Liver (tissue), 9 donors: Measurements from ENCODE around the gene BARHL1. TPM values are rescaled to one million over a fixed set of nuclear protein-coding genes. Genes with fewer than 3 reads are reported as not detected.

ENCODE experiments used
- DNase-seq: peaks from one replicate; pipeline ENCODE4 v3.0.0-alpha.2; 2017; ENCODE audit warnings: low spot score
- H3K27ac ChIP-seq, 2 donors: one replicate each; pipeline ENCODE4 v1.7.0; 2013; ENCODE audit warnings: inconsistent platforms in 2 of 2, low read length in 2 of 2, control low read depth in 1 of 2, low read depth in 1 of 2, mild to moderate bottlenecking in 1 of 2
- H3K27me3 ChIP-seq, 4 donors: one replicate each; pipeline versions ENCODE4 v1.6.1 to v1.7.0; 2013; ENCODE audit warnings: low read length in 3 of 4, inconsistent platforms in 1 of 4, mild to moderate bottlenecking in 1 of 4, moderate library complexity in 1 of 4; ENCODE audit not compliant: control insufficient read depth in 4 of 4, insufficient read depth in 4 of 4
- H3K36me3 ChIP-seq, 4 donors: one replicate each; pipeline versions ENCODE4 v1.6.1 to v1.7.0; 2013; ENCODE audit warnings: low read length in 3 of 4, mild to moderate bottlenecking in 3 of 4, low read depth in 1 of 4, moderate library complexity in 1 of 4; ENCODE audit not compliant: control insufficient read depth in 4 of 4, insufficient read depth in 3 of 4
- H3K4me1 ChIP-seq, 4 donors: one replicate each; pipeline versions ENCODE4 v1.6.1 to v1.7.0; 2013; ENCODE audit warnings: low read length in 3 of 4, mild to moderate bottlenecking in 3 of 4, moderate library complexity in 1 of 4; ENCODE audit not compliant: control insufficient read depth in 4 of 4, insufficient read depth in 4 of 4
- H3K4me3 ChIP-seq, 3 donors: one replicate each; pipeline versions ENCODE4 v1.6.1 to v1.7.0; 2013; ENCODE audit warnings: low read length in 3 of 3, control low read depth in 1 of 3, low read depth in 1 of 3, mild to moderate bottlenecking in 1 of 3
- H3K9ac ChIP-seq, 2 donors: one replicate each; pipeline ENCODE4 v1.7.0; 2013; ENCODE audit warnings: low read length in 2 of 2, mild to moderate bottlenecking in 2 of 2, moderate library complexity in 2 of 2, control low read depth in 1 of 2, low read depth in 1 of 2
- H3K9me3 ChIP-seq, 4 donors: one replicate each; pipeline versions ENCODE4 v1.6.1 to v1.7.0; 2013; ENCODE audit warnings: low read length in 3 of 4; ENCODE audit not compliant: control insufficient read depth in 4 of 4
- ATF3 ChIP-seq: IDR thresholded peaks from 2 replicates; pipeline ENCODE4 v1.6.1; 2016; ENCODE audit warnings: antibody characterized with exemption
- CTCF ChIP-seq: fragments of 150-350 bp; IDR thresholded peaks from 2 replicates; pipeline ENCODE4 v1.5.1; 2017; ENCODE audit warnings: improper control_type of control experiment, low read depth, low read length; ENCODE audit not compliant: missing input control
- EGR1 ChIP-seq, 2 donors: IDR thresholded peaks; 2 replicates each; pipeline ENCODE4 v1.6.1; 2016 to 2018; ENCODE audit warnings: antibody characterized with exemption in 2 of 2, low read depth in 2 of 2
- FOXA1 ChIP-seq: IDR thresholded peaks from 2 replicates; pipeline ENCODE4 v1.6.1; 2016; ENCODE audit warnings: antibody characterized with exemption
- FOXA2 ChIP-seq: IDR thresholded peaks from 2 replicates; pipeline ENCODE4 v1.6.1; 2016; ENCODE audit warnings: antibody characterized with exemption
- GABPA ChIP-seq, 2 donors: IDR thresholded peaks in 1 of 2; conservative IDR thresholded peaks in 1 of 2; 2 replicates each; pipeline ENCODE4 v1.6.1; 2016; ENCODE audit warnings: antibody characterized with exemption in 2 of 2, mild to moderate bottlenecking in 1 of 2, moderate library complexity in 1 of 2
- HNF4A ChIP-seq, 2 donors: conservative IDR thresholded peaks; 2 replicates each; pipeline ENCODE4 v1.6.1; 2016; ENCODE audit warnings: antibody characterized with exemption in 2 of 2, mild to moderate bottlenecking in 2 of 2
- HNF4G ChIP-seq: IDR thresholded peaks from 2 replicates; pipeline ENCODE4 v1.6.1; 2016; ENCODE audit warnings: antibody characterized with exemption
- JUND ChIP-seq, 2 donors: IDR thresholded peaks; 2 replicates each; pipeline ENCODE4 v1.6.1; 2016; ENCODE audit warnings: antibody characterized with exemption in 2 of 2
- RAD21 ChIP-seq, 2 donors: IDR thresholded peaks; 2 replicates each; pipeline ENCODE4 v1.6.1; 2016; ENCODE audit warnings: antibody characterized with exemption in 2 of 2, mild to moderate bottlenecking in 2 of 2
- RXRA ChIP-seq, 2 donors: IDR thresholded peaks; 2 replicates each; pipeline ENCODE4 v1.6.1; 2017 to 2018; ENCODE audit warnings: antibody characterized with exemption in 2 of 2, mild to moderate bottlenecking in 1 of 2
- SP1 ChIP-seq: IDR thresholded peaks from 2 replicates; pipeline ENCODE4 v1.6.1; 2018; ENCODE audit warnings: antibody characterized with exemption, mild to moderate bottlenecking
- TAF1 ChIP-seq: conservative IDR thresholded peaks from 2 replicates; pipeline ENCODE4 v1.6.1; 2016; ENCODE audit warnings: antibody characterized with exemption, mild to moderate bottlenecking
- YY1 ChIP-seq: IDR thresholded peaks from 2 replicates; pipeline ENCODE4 v1.6.1; 2016; ENCODE audit warnings: antibody characterized with exemption, mild to moderate bottlenecking
- WGBS: extraction: QIAGEN DNeasy Blood & Tissue Kit; methylation state at CpG from one replicate; pipeline ENCODE4 v1.1.7; 2013; 5-methylcytosine and 5-hydroxymethylcytosine counted together
- polyA plus RNA-seq, 2 donors: library from polyadenylated mRNA; stranded (reverse) in 1 of 2; unstranded in 1 of 2; fragments of 200-250 nt in 1 of 2; fragments of >200 nt in 1 of 2; fragmentation: Nextera tagmentation in 1 of 2; extraction: Ambion mirVana in 1 of 2; gene quantifications; one replicate each; pipeline versions ENCODE4 v1.2.1 to v1.2.3, GENCODE V29; 2013 to 2015
- total RNA-seq, 2 donors: library from RNA; depleted of rRNA; stranded (reverse); fragments of >200 nt; gene quantifications; one replicate each; pipeline ENCODE4 v1.2.3, GENCODE V29; 2014
- TF ChIP-seq, protein P1 (sequence below): IDR thresholded peaks from 2 replicates; pipeline ENCODE4 v1.6.1; 2016; ENCODE audit warnings: antibody characterized with exemption, mild to moderate bottlenecking
- TF ChIP-seq, protein P2 (sequence below): IDR thresholded peaks from 2 replicates; pipeline ENCODE4 v1.6.1; 2016; ENCODE audit warnings: antibody characterized with exemption
- TF ChIP-seq, protein P3 (sequence below): IDR thresholded peaks from 2 replicates; pipeline ENCODE4 v1.6.1; 2016; ENCODE audit warnings: antibody characterized with exemption
- donor health status: healthy.
- donor health status: healthy.
- donor health status: healthy.
- donor health status: healthy.
- donor health status: healthy.

Gene BARHL1
- total and polyA plus RNA-seq, 4 donors, result not detected

- Histone ChIP-seq H3K9me3 (no peaks in the 10 kb centered on the region), H3K27me3 (peaks cover 0 to 8% (median 0%) of the 10 kb centered on the region in 4 donors), H3K4me1 (peaks cover 0 to 5% (median 2%) of the 10 kb centered on the region in 4 donors), H3K9ac (no peak overlapping the region), H3K36me3 (peaks cover 0 to 24% (median 19%) of the 10 kb centered on the region in 4 donors), H3K27ac (no peak overlapping the region), H3K4me3 (no peak overlapping the region)
- TF ChIP-seq TAF1 (no peak), YY1 (no peak), SP1 (no peak), EGR1 (IDR thresholded peaks at IDR 0.05; ENCODE audit: low read depth in 2 of 2) (no peak), JUND (IDR thresholded peaks at IDR 0.05) (no peak), HNF4A (conservative IDR thresholded peaks at IDR 0.05) (no peak), ATF3 (no peak), RXRA (IDR thresholded peaks at IDR 0.05) (no peak), CTCF (no peak), FOXA2 (no peak), HNF4G (no peak)
- TF ChIP-seq, protein P1, sequence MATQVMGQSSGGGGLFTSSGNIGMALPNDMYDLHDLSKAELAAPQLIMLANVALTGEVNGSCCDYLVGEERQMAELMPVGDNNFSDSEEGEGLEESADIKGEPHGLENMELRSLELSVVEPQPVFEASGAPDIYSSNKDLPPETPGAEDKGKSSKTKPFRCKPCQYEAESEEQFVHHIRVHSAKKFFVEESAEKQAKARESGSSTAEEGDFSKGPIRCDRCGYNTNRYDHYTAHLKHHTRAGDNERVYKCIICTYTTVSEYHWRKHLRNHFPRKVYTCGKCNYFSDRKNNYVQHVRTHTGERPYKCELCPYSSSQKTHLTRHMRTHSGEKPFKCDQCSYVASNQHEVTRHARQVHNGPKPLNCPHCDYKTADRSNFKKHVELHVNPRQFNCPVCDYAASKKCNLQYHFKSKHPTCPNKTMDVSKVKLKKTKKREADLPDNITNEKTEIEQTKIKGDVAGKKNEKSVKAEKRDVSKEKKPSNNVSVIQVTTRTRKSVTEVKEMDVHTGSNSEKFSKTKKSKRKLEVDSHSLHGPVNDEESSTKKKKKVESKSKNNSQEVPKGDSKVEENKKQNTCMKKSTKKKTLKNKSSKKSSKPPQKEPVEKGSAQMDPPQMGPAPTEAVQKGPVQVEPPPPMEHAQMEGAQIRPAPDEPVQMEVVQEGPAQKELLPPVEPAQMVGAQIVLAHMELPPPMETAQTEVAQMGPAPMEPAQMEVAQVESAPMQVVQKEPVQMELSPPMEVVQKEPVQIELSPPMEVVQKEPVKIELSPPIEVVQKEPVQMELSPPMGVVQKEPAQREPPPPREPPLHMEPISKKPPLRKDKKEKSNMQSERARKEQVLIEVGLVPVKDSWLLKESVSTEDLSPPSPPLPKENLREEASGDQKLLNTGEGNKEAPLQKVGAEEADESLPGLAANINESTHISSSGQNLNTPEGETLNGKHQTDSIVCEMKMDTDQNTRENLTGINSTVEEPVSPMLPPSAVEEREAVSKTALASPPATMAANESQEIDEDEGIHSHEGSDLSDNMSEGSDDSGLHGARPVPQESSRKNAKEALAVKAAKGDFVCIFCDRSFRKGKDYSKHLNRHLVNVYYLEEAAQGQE, result no peak
- WGBS, result 96% methylated on average over 13 of the region's 13 CpGs
- no peak for DNase-seq
These were observed 12.0 kb downstream of the BARHL1 start for GRCh38 chr9:132594412-132594811.

DNA sequence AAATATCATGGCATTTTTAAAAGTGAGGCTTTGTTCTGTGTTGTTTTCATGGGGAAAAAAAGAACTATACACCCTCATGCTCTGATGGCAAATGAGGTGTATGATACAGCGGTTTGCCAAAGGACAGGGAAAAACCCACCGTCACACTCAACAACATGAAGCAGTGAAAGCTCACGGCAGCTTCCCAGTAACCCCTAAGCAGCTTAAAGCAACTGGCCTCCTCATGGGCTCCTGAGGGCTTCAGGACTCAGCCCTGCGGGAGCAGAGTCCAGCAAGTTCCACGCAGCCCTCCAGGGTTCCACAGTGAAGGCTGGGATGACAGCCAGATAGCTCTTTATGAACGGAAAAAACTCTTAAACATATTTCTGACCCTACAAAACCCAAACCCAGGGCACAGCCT is 12.9 kb downstream of the BARHL1 start:
- TF ChIP-seq, protein P2, sequence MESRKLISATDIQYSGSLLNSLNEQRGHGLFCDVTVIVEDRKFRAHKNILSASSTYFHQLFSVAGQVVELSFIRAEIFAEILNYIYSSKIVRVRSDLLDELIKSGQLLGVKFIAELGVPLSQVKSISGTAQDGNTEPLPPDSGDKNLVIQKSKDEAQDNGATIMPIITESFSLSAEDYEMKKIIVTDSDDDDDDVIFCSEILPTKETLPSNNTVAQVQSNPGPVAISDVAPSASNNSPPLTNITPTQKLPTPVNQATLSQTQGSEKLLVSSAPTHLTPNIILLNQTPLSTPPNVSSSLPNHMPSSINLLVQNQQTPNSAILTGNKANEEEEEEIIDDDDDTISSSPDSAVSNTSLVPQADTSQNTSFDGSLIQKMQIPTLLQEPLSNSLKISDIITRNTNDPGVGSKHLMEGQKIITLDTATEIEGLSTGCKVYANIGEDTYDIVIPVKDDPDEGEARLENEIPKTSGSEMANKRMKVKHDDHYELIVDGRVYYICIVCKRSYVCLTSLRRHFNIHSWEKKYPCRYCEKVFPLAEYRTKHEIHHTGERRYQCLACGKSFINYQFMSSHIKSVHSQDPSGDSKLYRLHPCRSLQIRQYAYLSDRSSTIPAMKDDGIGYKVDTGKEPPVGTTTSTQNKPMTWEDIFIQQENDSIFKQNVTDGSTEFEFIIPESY, result no peak
- no peak for TF ChIP-seq TAF1
- TF ChIP-seq, protein P3, sequence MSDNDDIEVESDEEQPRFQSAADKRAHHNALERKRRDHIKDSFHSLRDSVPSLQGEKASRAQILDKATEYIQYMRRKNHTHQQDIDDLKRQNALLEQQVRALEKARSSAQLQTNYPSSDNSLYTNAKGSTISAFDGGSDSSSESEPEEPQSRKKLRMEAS, result no peak
- no peak for TF ChIP-seq YY1
- TF ChIP-seq JUND (IDR thresholded peaks at IDR 0.05), result no peak
- TF ChIP-seq FOXA2, result no peak
- no peak for TF ChIP-seq ATF3
- TF ChIP-seq SP1, result no peak
- TF ChIP-seq CTCF, result no peak
- no peak for TF ChIP-seq FOXA1
- TF ChIP-seq HNF4A (conservative IDR thresholded peaks at IDR 0.05), result no peak
- no peak for TF ChIP-seq HNF4G
- TF ChIP-seq EGR1 (IDR thresholded peaks at IDR 0.05; ENCODE audit: low read depth in 2 of 2), result no peak
- no peak for TF ChIP-seq RAD21 (IDR thresholded peaks at IDR 0.05)
- TF ChIP-seq RXRA (IDR thresholded peaks at IDR 0.05), result no peak
- TF ChIP-seq GABPA (IDR thresholded peaks at IDR 0.05 in 1 of 2, conservative IDR thresholded peaks at IDR 0.05 in 1 of 2), result no peak
- Histone ChIP-seq H3K27ac (no peak overlapping the region), H3K27me3 (peaks cover 0 to 8% (median 0%) of the 10 kb centered on the region in 4 donors), H3K4me3 (no peak overlapping the region), H3K36me3 (peaks cover 2 to 31% (median 24%) of the 10 kb centered on the region in 4 donors), H3K9ac (no peak overlapping the region), H3K4me1 (peaks cover 0 to 5% (median 1%) of the 10 kb centered on the region in 4 donors), H3K9me3 (no peaks in the 10 kb centered on the region)
- 95% methylated on average over 6 of the region's 6 CpGs for WGBS
- no peak for DNase-seq
